GM12875 (cell line): ENCODE data around the gene MOGAT3.

Experiments used
- H3K4me3 ChIP-seq: one replicate; pipeline ENCODE4 v1.5.1; 2011; ENCODE audit warnings: low read depth, low read length, control low read depth
- CTCF ChIP-seq: IDR thresholded peaks from 2 replicates; pipeline ENCODE4 v1.5.1; 2011; ENCODE audit warnings: low read depth, mild to moderate bottlenecking, control low read depth, inconsistent platforms, low read length, moderate library complexity, borderline replicate concordance; ENCODE audit not compliant: insufficient read depth

MOGAT3 gene

DNA sequence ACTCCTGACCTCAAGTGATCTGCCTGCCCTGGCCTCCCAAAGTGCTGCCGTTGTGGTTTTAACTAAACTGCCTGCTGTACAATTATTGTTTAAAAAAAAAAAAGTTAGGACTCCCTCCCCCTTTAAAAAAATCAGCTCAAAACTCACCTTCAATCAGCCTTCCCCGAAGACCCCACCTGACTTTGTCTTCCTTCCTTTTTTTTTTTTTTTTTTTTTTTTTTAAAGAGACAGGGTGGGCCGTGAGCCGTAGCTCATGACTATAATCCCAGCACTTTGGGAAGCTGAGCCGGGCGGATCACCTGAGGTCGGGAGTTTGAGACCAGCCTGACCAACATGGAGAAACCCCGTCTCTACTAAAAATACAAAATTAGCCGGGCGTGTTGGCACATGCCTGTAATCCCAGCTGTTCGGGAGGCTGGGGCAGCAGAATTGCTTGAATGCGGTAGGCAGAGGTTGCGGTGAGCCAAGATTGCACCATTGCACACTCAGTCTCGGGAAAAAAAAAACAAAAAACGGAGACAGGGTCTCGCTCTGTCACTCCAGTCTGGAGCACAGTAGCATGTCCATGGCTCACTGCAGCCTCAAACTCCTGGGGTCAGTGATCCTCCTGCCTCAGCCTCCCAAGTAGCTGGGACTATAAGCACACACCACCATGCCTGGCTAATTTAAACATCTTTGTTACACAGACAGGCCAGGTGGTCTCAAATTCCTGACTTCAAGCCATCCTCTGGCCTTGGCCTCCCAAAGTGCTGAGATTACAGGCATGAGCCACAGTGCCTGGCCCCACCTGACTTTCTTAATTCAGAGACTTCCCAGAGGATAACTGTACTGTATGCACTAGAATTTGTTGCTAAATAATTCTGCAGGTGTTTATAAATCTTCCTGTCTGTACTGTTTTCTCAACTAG, 40.9 kb upstream of the MOGAT3 start:
- no peak for TF ChIP-seq CTCF
- no peak overlapping the region for H3K4me3 ChIP-seq

GRCh38 chr7:101241015-101241363, 40.2 kb upstream of the MOGAT3 start:
- TF ChIP-seq CTCF, result no peak
- no peak overlapping the region for H3K4me3 ChIP-seq

GRCh38 chr7:101240226-101241014, 39.6 kb upstream of the MOGAT3 start:
- TF ChIP-seq CTCF, result no peak
- no peak overlapping the region for H3K4me3 ChIP-seq

DNA sequence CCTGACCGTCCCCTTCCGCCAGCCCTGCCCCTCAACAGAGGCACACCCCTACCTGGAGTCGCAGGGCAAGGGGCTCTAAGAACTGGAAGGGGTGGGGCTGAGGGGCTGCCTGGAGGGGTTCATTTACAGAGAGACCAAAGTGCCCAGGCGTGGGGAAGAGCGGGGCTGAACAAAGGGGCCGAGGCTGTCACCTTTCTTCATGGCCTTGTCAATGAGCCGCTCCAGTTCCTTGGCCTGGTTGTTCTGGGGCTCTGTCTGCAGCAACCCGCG, 39.0 kb upstream of the MOGAT3 start:
- no peak overlapping the region for H3K4me3 ChIP-seq
- TF ChIP-seq CTCF, result no peak

DNA sequence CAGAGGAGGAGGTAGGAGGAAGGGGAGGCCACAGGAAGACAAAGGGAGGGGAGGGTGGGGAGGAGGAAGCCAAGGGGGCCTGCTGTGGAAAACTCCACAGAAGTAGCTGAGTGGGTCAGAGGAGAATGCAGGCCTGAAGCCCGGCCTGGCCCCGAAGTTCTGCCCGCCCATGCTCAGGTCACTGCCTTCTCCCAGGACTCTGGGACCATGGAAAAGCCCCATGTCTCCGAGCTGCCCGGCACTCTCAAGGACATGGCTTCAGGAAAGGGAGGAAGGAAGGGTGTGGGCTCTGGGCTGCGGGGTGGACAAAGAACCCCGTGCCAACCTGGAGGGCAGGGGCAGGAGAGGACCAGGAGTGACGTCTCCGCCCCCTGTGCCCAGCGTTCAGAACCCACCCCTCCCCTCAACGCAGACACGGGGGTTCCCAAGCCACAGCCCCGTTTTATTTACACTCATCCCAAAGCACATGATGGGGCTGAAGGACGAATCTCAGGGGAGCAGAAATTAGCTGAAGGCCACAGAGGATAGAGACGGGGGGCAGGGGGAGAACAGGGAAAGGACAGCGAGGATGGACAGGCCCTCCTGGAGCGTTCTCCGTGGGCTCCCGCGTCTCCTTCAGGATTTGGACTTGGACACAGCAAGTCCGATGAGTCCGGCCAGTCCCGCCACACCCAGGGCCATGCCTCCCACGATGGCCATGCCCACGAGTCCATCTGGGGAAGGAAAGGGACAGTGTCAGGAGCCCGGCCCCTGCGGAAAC, 38.5 kb upstream of the MOGAT3 start:
- TF ChIP-seq CTCF, result no peak
- H3K4me3 ChIP-seq, result no peak overlapping the region

GRCh38 chr7:101238226-101239182, 37.7 kb upstream of the MOGAT3 start:
- no peak for TF ChIP-seq CTCF
- no peak overlapping the region for H3K4me3 ChIP-seq
